H1 (cell line): ENCODE results near the gene RNF4.

Source experiments
- ATF3 ChIP-seq: IDR thresholded peaks from 2 replicates; pipeline ENCODE4 v1.6.1; 2011; ENCODE audit warnings: low read depth, mild to moderate bottlenecking, low read length; ENCODE audit not compliant: insufficient read depth
- CEBPB ChIP-seq: IDR thresholded peaks from 2 replicates; pipeline ENCODE4 v1.6.1; 2012; ENCODE audit warnings: low read depth, low read length
- CHD2 ChIP-seq: IDR thresholded peaks from 2 replicates; pipeline ENCODE4 v1.6.1; 2012; ENCODE audit warnings: low read length, improper control_type of control experiment
- CTCF ChIP-seq, 3 experiments: IDR thresholded peaks; 1 replicate in 2 of 3; 2 replicates in 1 of 3; pipeline versions ENCODE4 v1.5.1 to v1.6.1; 2011; ENCODE audit warnings: low read length in 3 of 3, mild to moderate bottlenecking in 3 of 3, inconsistent platforms in 2 of 3, low read depth in 1 of 3, moderate library complexity in 1 of 3; ENCODE audit not compliant: insufficient read depth in 1 of 3; ENCODE audit errors: control extremely low read depth in 1 of 3
- KDM5A ChIP-seq: fragments of 200-600 bp; IDR thresholded peaks from 2 replicates; pipeline ENCODE4 v1.7.1; 2012; ENCODE audit warnings: mild to moderate bottlenecking, low read length, inconsistent platforms, mixed read lengths
- POLR2A ChIP-seq, 2 experiments: IDR thresholded peaks; 1 replicate in 1 of 2; 2 replicates in 1 of 2; pipeline ENCODE4 v1.6.1; 2011; ENCODE audit warnings: low read depth in 2 of 2, low read length in 2 of 2, mild to moderate bottlenecking in 2 of 2; ENCODE audit errors: control extremely low read depth in 1 of 2
- RAD21 ChIP-seq, 2 experiments: IDR thresholded peaks in 1 of 2; conservative IDR thresholded peaks in 1 of 2; 2 replicates each; pipeline ENCODE4 v1.6.1; 2011; ENCODE audit warnings: low read depth in 2 of 2, low read length in 2 of 2, improper control_type of control experiment in 1 of 2, inconsistent platforms in 1 of 2, mild to moderate bottlenecking in 1 of 2, moderate library complexity in 1 of 2
- TEAD4 ChIP-seq: IDR thresholded peaks from 2 replicates; pipeline ENCODE4 v1.6.1; 2012; ENCODE audit warnings: low read depth, low read length, inconsistent platforms, mixed read lengths
- ZNF274 ChIP-seq: IDR thresholded peaks from 2 replicates; pipeline ENCODE4 v1.7.0; 2012; ENCODE audit warnings: low read length, borderline replicate concordance; ENCODE audit errors: extremely low read depth

- TF ChIP-seq CTCF (IDR thresholded peaks at IDR 0.05; ENCODE audit: control extremely low read depth in 1 of 3, insufficient read depth in 1 of 3, low read depth in 1 of 3, low read length in 3 of 3) (no peak), CHD2 (no peak), ZNF274 (no peak), CEBPB (no peak), RAD21 (IDR thresholded peaks at IDR 0.05 in 1 of 2, conservative IDR thresholded peaks at IDR 0.05 in 1 of 2; ENCODE audit: low read depth in 2 of 2, low read length in 2 of 2) (no peak), ATF3 (no peak), KDM5A (no peak), TEAD4 (no peak), POLR2A (IDR thresholded peaks at IDR 0.05; ENCODE audit: control extremely low read depth in 1 of 2, low read depth in 2 of 2, low read length in 2 of 2) (no peak)
These were observed 23.8 kb upstream of the RNF4 start for GRCh38 chr4:2445130-2445529.
